ENCODE results near the gene MAP3K9. TPM values are rescaled to one million over a fixed set of nuclear protein-coding genes. Genes with fewer than 3 reads are reported as not detected.

The MAP3K9 gene
- total and polyA plus RNA-seq, 10 of the 15 experiments (the other 5 are each of a cell fraction or from before 2014, with no cell fraction given) = 0.48 to 7.9 (median 2.9) TPM

GRCh38 chr14:70830998-70831781, 21.9 kb upstream of the MAP3K9 start:
- H3K4me3 ChIP-seq = no peak overlapping the region
- ChIA-PET RAD21 (ENCODE audit: unreplicated experiment) (interaction anchor here (1.3 kb wide), 1 partner anchor 10 kb away, joined by 5 read pairs; no protein-coding TSS in a partner anchor), SMC1A (ENCODE audit: uncharacterized antibody, unreplicated experiment) (interaction anchor here (0.9 to 1.9 kb wide), 3 partner anchors 9 to 122 kb away, joined by 4 read pairs; no protein-coding TSS in a partner anchor), POLR2A (interaction anchor here (0.5 kb wide), 1 partner anchor 88 kb away, joined by 3 read pairs; no protein-coding TSS in a partner anchor), CTCF (interaction anchor here (0.6 to 2.2 kb wide), 6 partner anchors 12 to 246 kb away, joined by 3 to 7 read pairs (median 5); no protein-coding TSS in a partner anchor)
- WGBS (ENCODE audit: insufficient coverage, insufficient replicate concordance, low lambda C conversion rate, missing lambda C conversion rate) = 44% methylated on average over 5 of the region's 5 CpGs
- no peaks in the 10 kb centered on the region for H3K36me3 ChIP-seq (ENCODE audit: control insufficient read depth in 2 of 2, insufficient read depth in 2 of 2, low read length in 1 of 2)
- no peaks in the 10 kb centered on the region for H4K20me1 ChIP-seq (ENCODE audit: control insufficient read depth, insufficient read depth)
- peak; percentile 60 for ATAC-seq
- H3K27ac ChIP-seq (ENCODE audit: control insufficient read depth, insufficient read depth) = no peak overlapping the region; the same call in 1 of the 2 replicates
- no peaks in the 10 kb centered on the region; the same call in 2 of the 3 replicates for H3K9me3 ChIP-seq (replicated peaks; ENCODE audit: control insufficient read depth, insufficient read depth, low read length)
- H3K9ac ChIP-seq (ENCODE audit: control insufficient read depth, insufficient read depth, low read length) = no peak overlapping the region
- peak overlapping the region; percentile 30; the same call in 1 of the 2 replicates for H2AFZ ChIP-seq (ENCODE audit: control insufficient read depth, low read depth, low read length)
- intact Hi-C loops (cut with micrococcal nuclease; ENCODE audit: unreplicated experiment) = no loop called here
- no TSS peak for BruUV-seq (replicated peaks)
- in situ Hi-C loops (cut with MboI) = no loop called here
- no peak for DNase-seq (ENCODE audit: low read depth, low spot score)
- no peaks in the 10 kb centered on the region for H3K4me1 ChIP-seq (ENCODE audit: control insufficient read depth, insufficient read depth, low read length)
- no peak for FAIRE-seq
- no peaks in the 10 kb centered on the region for H3K27me3 ChIP-seq (replicated peaks in 1 of 2; ENCODE audit: control insufficient read depth in 2 of 2, insufficient read depth in 2 of 2, low read length in 1 of 2)
- H3K4me2 ChIP-seq (ENCODE audit: control insufficient read depth, insufficient read depth) = no peak overlapping the region
- H3K79me2 ChIP-seq (ENCODE audit: control insufficient read depth, insufficient read depth, low read length) = no peaks in the 10 kb centered on the region
- TF ChIP-seq NFXL1 (IDR thresholded peaks at IDR 0.05; ENCODE audit: borderline replicate concordance) (no peak), MAX (IDR thresholded peaks at IDR 0.05; ENCODE audit: low read depth, low read length) (no peak), BHLHE40 (IDR thresholded peaks at IDR 0.05; ENCODE audit: borderline replicate concordance in 1 of 2, low read depth in 2 of 2, low read length in 1 of 2) (no peak), TARDBP (IDR thresholded peaks at IDR 0.05; ENCODE audit: borderline replicate concordance) (no peak), ETV6 (conservative IDR thresholded peaks at IDR 0.05 in 1 of 2, IDR thresholded peaks at IDR 0.05 in 1 of 2; ENCODE audit: borderline replicate concordance in 1 of 2, low read depth in 1 of 2) (no peak), SPI1 (IDR thresholded peaks at IDR 0.05; ENCODE audit: borderline replicate concordance, insufficient read depth, low read depth, low read length) (no peak), E2F8 (IDR thresholded peaks at IDR 0.05; ENCODE audit: low read depth, partially characterized antibody) (no peak)
- TF ChIP-seq, protein P1, sequence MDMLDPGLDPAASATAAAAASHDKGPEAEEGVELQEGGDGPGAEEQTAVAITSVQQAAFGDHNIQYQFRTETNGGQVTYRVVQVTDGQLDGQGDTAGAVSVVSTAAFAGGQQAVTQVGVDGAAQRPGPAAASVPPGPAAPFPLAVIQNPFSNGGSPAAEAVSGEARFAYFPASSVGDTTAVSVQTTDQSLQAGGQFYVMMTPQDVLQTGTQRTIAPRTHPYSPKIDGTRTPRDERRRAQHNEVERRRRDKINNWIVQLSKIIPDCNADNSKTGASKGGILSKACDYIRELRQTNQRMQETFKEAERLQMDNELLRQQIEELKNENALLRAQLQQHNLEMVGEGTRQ (IDR thresholded peaks at IDR 0.05; ENCODE audit: borderline replicate concordance, low read depth, low read length) = no peak
- TF ChIP-seq, protein P2, sequence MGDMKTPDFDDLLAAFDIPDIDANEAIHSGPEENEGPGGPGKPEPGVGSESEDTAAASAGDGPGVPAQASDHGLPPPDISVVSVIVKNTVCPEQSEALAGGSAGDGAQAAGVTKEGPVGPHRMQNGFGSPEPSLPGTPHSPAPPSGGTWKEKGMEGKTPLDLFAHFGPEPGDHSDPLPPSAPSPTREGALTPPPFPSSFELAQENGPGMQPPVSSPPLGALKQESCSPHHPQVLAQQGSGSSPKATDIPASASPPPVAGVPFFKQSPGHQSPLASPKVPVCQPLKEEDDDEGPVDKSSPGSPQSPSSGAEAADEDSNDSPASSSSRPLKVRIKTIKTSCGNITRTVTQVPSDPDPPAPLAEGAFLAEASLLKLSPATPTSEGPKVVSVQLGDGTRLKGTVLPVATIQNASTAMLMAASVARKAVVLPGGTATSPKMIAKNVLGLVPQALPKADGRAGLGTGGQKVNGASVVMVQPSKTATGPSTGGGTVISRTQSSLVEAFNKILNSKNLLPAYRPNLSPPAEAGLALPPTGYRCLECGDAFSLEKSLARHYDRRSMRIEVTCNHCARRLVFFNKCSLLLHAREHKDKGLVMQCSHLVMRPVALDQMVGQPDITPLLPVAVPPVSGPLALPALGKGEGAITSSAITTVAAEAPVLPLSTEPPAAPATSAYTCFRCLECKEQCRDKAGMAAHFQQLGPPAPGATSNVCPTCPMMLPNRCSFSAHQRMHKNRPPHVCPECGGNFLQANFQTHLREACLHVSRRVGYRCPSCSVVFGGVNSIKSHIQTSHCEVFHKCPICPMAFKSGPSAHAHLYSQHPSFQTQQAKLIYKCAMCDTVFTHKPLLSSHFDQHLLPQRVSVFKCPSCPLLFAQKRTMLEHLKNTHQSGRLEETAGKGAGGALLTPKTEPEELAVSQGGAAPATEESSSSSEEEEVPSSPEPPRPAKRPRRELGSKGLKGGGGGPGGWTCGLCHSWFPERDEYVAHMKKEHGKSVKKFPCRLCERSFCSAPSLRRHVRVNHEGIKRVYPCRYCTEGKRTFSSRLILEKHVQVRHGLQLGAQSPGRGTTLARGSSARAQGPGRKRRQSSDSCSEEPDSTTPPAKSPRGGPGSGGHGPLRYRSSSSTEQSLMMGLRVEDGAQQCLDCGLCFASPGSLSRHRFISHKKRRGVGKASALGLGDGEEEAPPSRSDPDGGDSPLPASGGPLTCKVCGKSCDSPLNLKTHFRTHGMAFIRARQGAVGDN (IDR thresholded peaks at IDR 0.05) = no peak
